Type B pancreatic cell (in vitro differentiated cells): ENCODE measurements around the gene DCAF15. TPM values are rescaled to one million over a fixed set of nuclear protein-coding genes. Genes with fewer than 3 reads are reported as not detected.
"Not testable (repeated sequence)": the region's sequence is repeated elsewhere in the genome, so short reads cannot be mapped to it uniquely, and the experiment has no call there.

ENCODE experiments used
- DNase-seq: peaks from one replicate; pipeline ENCODE4 v3.0.0; 2021; ENCODE audit warnings: mixed read lengths; ENCODE audit not compliant: unreplicated experiment; ENCODE audit errors: extremely low spot score
- H3K27ac Mint-ChIP-seq: 2 replicates; pipeline ENCODE4 v1.8.0; 2021; ENCODE audit warnings: mild to moderate bottlenecking, mixed read lengths
- H3K27me3 Mint-ChIP-seq: 2 replicates; pipeline ENCODE4 v1.8.0; 2021; ENCODE audit warnings: mixed read lengths
- H3K36me3 Mint-ChIP-seq: 2 replicates; pipeline ENCODE4 v1.8.0; 2021; ENCODE audit warnings: mixed read lengths
- H3K4me1 Mint-ChIP-seq: one replicate; pipeline ENCODE4 v1.8.0; 2021; ENCODE audit warnings: mixed read lengths; ENCODE audit not compliant: unreplicated experiment
- H3K4me3 Mint-ChIP-seq: 2 replicates; pipeline ENCODE4 v1.8.0; 2021; ENCODE audit warnings: mild to moderate bottlenecking, mixed read lengths
- H3K9me3 Mint-ChIP-seq: 2 replicates; pipeline ENCODE4 v1.8.0; 2021; ENCODE audit warnings: mixed read lengths
- CTCF ChIP-seq: fragments of 200-600 bp; sonication (generic); conservative IDR thresholded peaks from 2 replicates; pipeline ENCODE4 v1.5.0; 2021; ENCODE audit warnings: antibody characterized with exemption, mild to moderate bottlenecking
- total RNA-seq: library from RNA; stranded (reverse); gene quantifications from 2 replicates; pipeline ENCODE4 v1.2.1, GENCODE V29; 2021; ENCODE audit warnings: low replicate concordance

The DCAF15 gene
- total RNA-seq, 1 donor from 2014 or later = 50.1 TPM

- H3K36me3 Mint-ChIP-seq = peaks cover 15% of the 10 kb centered on the region
- H3K27ac Mint-ChIP-seq = no peak overlapping the region
- H3K4me3 Mint-ChIP-seq = no peak overlapping the region
- H3K4me1 Mint-ChIP-seq = peaks cover 7% of the 10 kb centered on the region
- H3K9me3 Mint-ChIP-seq = no peaks in the 10 kb centered on the region
- H3K27me3 Mint-ChIP-seq = no peaks in the 10 kb centered on the region
- no peak for DNase-seq
- TF ChIP-seq CTCF = no peak
Observed at GRCh38 chr19:13972368-13973155, 20.3 kb downstream of the DCAF15 start.

- H3K4me1 Mint-ChIP-seq = not testable (repeated sequence)
Observed at GRCh38 chr19:13973479-13973878, 21.2 kb downstream of the DCAF15 start.

GRCh38 chr19:13974073-13974472 lies 21.8 kb downstream of the DCAF15 start:
- peaks cover 7% of the 10 kb centered on the region for H3K4me1 Mint-ChIP-seq
- no peak for DNase-seq
- H3K27ac Mint-ChIP-seq = peak overlapping the region; percentile 73
- TF ChIP-seq CTCF = no peak
- no peaks in the 10 kb centered on the region for H3K27me3 Mint-ChIP-seq
- no peaks in the 10 kb centered on the region for H3K9me3 Mint-ChIP-seq
- peak overlapping the region; percentile 38 for H3K4me3 Mint-ChIP-seq
- H3K36me3 Mint-ChIP-seq = peaks cover 13% of the 10 kb centered on the region

More at GRCh38 chr19:13973479-13973878, 21.2 kb downstream of the DCAF15 start:
- not testable (repeated sequence) for H3K27me3 Mint-ChIP-seq, DNase-seq, H3K27ac Mint-ChIP-seq, H3K9me3 Mint-ChIP-seq, H3K4me3 Mint-ChIP-seq
- H3K36me3 Mint-ChIP-seq = peaks cover 15% of the 10 kb centered on the region

- no peak overlapping the region for H3K4me3 Mint-ChIP-seq
- peak overlapping the region; percentile 32 for H3K27ac Mint-ChIP-seq
- DNase-seq = no peak
- peaks cover 7% of the 10 kb centered on the region for H3K4me1 Mint-ChIP-seq
- no peaks in the 10 kb centered on the region for H3K27me3 Mint-ChIP-seq
- no peaks in the 10 kb centered on the region for H3K9me3 Mint-ChIP-seq
- no peak for TF ChIP-seq CTCF
- H3K36me3 Mint-ChIP-seq = peaks cover 12% of the 10 kb centered on the region
Observed at GRCh38 chr19:13975870-13976269, 23.6 kb downstream of the DCAF15 start.

GRCh38 chr19:13976446-13976845 lies 24.1 kb downstream of the DCAF15 start:
- no peak for DNase-seq

More at GRCh38 chr19:13976446-13976845, 24.1 kb downstream of the DCAF15 start:
- Mint-ChIP-seq H3K4me3 (peak overlapping the region; percentile 13), H3K36me3 (peaks cover 12% of the 10 kb centered on the region), H3K27ac (no peak overlapping the region), H3K4me1 (peaks cover 7% of the 10 kb centered on the region), H3K9me3 (no peaks in the 10 kb centered on the region), H3K27me3 (no peaks in the 10 kb centered on the region)
- TF ChIP-seq CTCF = no peak
